ENCODE results near the gene RPS14. TPM values are rescaled to one million over a fixed set of nuclear protein-coding genes. Genes with fewer than 3 reads are reported as not detected.

Gene RPS14
- total RNA-seq (5,452 TPM), polyA plus RNA-seq (ENCODE audit: insufficient read depth in 1 of 8, insufficient read length in 8 of 8, low replicate concordance in 1 of 8) (1,000 to 10,000 TPM; 2,422 to 3,180 (median 2,849) TPM)
- long read RNA-seq, donor 1, transcript RPS14-205 (3 exons, 3,119 nt), result minor isoform, 82 of 1,375 reads
- long read RNA-seq, donor 1, transcript RPS14-203 (5 exons, 569 nt), result major isoform, 1,077 of 1,375 reads
- long read RNA-seq, donor 1, partial matches to known transcripts, result 167 of 1,375 reads
- long read RNA-seq, donor 1, other reads (novel, unspliced or antisense), result 42 of 1,375 reads
- long read RNA-seq, donor 2, transcript RPS14-203 (5 exons, 569 nt), result major isoform, 274 of 351 reads
- long read RNA-seq, donor 2, transcript RPS14-205 (3 exons, 3,119 nt), result minor isoform, 16 of 351 reads
- long read RNA-seq, donor 2, partial matches to known transcripts, result 45 of 351 reads
- long read RNA-seq, donor 2, other reads (novel, unspliced or antisense), result 15 of 351 reads
- long read RNA-seq, donor 3, transcript RPS14-205 (3 exons, 3,119 nt), result minor isoform, 117 of 2,413 reads
- long read RNA-seq, donor 3, transcript RPS14-201 (5 exons, 712 nt), result minor isoform, 7 of 2,413 reads
- long read RNA-seq, donor 3, transcript RPS14-203 (5 exons, 569 nt), result major isoform, 1,956 of 2,413 reads
- long read RNA-seq, donor 3, partial matches to known transcripts, result 230 of 2,413 reads
- long read RNA-seq, donor 3, other reads (novel, unspliced or antisense), result 103 of 2,413 reads
- long read RNA-seq, donor 4, transcript RPS14-201 (5 exons, 712 nt), result minor isoform, 7 of 1,812 reads
- long read RNA-seq, donor 4, transcript RPS14-203 (5 exons, 569 nt), result major isoform, 1,329 of 1,812 reads
- long read RNA-seq, donor 4, transcript RPS14-205 (3 exons, 3,119 nt), result minor isoform, 186 of 1,812 reads
- long read RNA-seq, donor 4, partial matches to known transcripts, result 241 of 1,812 reads
- long read RNA-seq, donor 4, other reads (novel, unspliced or antisense), result 43 of 1,812 reads
- long read RNA-seq, donor 5, transcript RPS14-203 (5 exons, 569 nt), result major isoform, 3,632 of 4,974 reads
- long read RNA-seq, donor 5, transcript RPS14-206 (2 exons, 398 nt), result minor isoform, 19 of 4,974 reads
- long read RNA-seq, donor 5, transcript RPS14-205 (3 exons, 3,119 nt), result minor isoform, 407 of 4,974 reads
- long read RNA-seq, donor 5, transcript RPS14-201 (5 exons, 712 nt), result minor isoform, 10 of 4,974 reads
- long read RNA-seq, donor 5, partial matches to known transcripts, result 745 of 4,974 reads
- long read RNA-seq, donor 5, other reads (novel, unspliced or antisense), result 156 of 4,974 reads
- long read RNA-seq, donor 6, transcript RPS14-205 (3 exons, 3,119 nt), result minor isoform, 441 of 6,908 reads
- long read RNA-seq, donor 6, transcript RPS14-201 (5 exons, 712 nt), result minor isoform, 13 of 6,908 reads
- long read RNA-seq, donor 6, transcript RPS14-203 (5 exons, 569 nt), result major isoform, 5,332 of 6,908 reads
- long read RNA-seq, donor 6, transcript RPS14-206 (2 exons, 398 nt), result minor isoform, 21 of 6,908 reads
- long read RNA-seq, donor 6, partial matches to known transcripts, result 887 of 6,908 reads
- long read RNA-seq, donor 6, other reads (novel, unspliced or antisense), result 211 of 6,908 reads
- long read RNA-seq, donor 7, transcript RPS14-203 (5 exons, 569 nt), result major isoform, 3,059 of 4,277 reads
- long read RNA-seq, donor 7, transcript RPS14-201 (5 exons, 712 nt), result minor isoform, 11 of 4,277 reads
- long read RNA-seq, donor 7, transcript RPS14-205 (3 exons, 3,119 nt), result minor isoform, 434 of 4,277 reads
- long read RNA-seq, donor 7, transcript RPS14-206 (2 exons, 398 nt), result minor isoform, 7 of 4,277 reads
- long read RNA-seq, donor 7, partial matches to known transcripts, result 540 of 4,277 reads
- long read RNA-seq, donor 7, other reads (novel, unspliced or antisense), result 221 of 4,277 reads
- long read RNA-seq, donor 8, transcript RPS14-205 (3 exons, 3,119 nt), result minor isoform, 148 of 2,275 reads
- long read RNA-seq, donor 8, transcript RPS14-203 (5 exons, 569 nt), result major isoform, 1,620 of 2,275 reads
- long read RNA-seq, donor 8, transcript RPS14-206 (2 exons, 398 nt), result minor isoform, 7 of 2,275 reads
- long read RNA-seq, donor 8, partial matches to known transcripts, result 375 of 2,275 reads
- long read RNA-seq, donor 8, other reads (novel, unspliced or antisense), result 119 of 2,275 reads
- long read RNA-seq, donor 9, transcript RPS14-201 (5 exons, 712 nt), result minor isoform, 7 of 2,774 reads
- long read RNA-seq, donor 9, transcript RPS14-205 (3 exons, 3,119 nt), result minor isoform, 315 of 2,774 reads
- long read RNA-seq, donor 9, transcript RPS14-203 (5 exons, 569 nt), result major isoform, 2,044 of 2,774 reads
- long read RNA-seq, donor 9, partial matches to known transcripts, result 327 of 2,774 reads
- long read RNA-seq, donor 9, other reads (novel, unspliced or antisense), result 76 of 2,774 reads
- long read RNA-seq, donor 10, transcript RPS14-201 (5 exons, 712 nt), result minor isoform, 8 of 3,979 reads
- long read RNA-seq, donor 10, transcript RPS14-202 (5 exons, 2,314 nt), result minor isoform, 7 of 3,979 reads
- long read RNA-seq, donor 10, transcript RPS14-203 (5 exons, 569 nt), result major isoform, 2,974 of 3,979 reads
- long read RNA-seq, donor 10, transcript RPS14-205 (3 exons, 3,119 nt), result minor isoform, 212 of 3,979 reads
- long read RNA-seq, donor 10, partial matches to known transcripts, result 585 of 3,979 reads
- long read RNA-seq, donor 10, other reads (novel, unspliced or antisense), result 191 of 3,979 reads
- long read RNA-seq, donor 11, transcript RPS14-206 (2 exons, 398 nt), result minor isoform, 5 of 3,147 reads
- long read RNA-seq, donor 11, transcript RPS14-203 (5 exons, 569 nt), result major isoform, 2,465 of 3,147 reads
- long read RNA-seq, donor 11, transcript RPS14-205 (3 exons, 3,119 nt), result minor isoform, 206 of 3,147 reads
- long read RNA-seq, donor 11, transcript RPS14-201 (5 exons, 712 nt), result minor isoform, 5 of 3,147 reads
- long read RNA-seq, donor 11, partial matches to known transcripts, result 337 of 3,147 reads
- long read RNA-seq, donor 11, other reads (novel, unspliced or antisense), result 127 of 3,147 reads

GRCh38 chr5:150449517-150450339 is at the start of gene RPS14:
Gene RPS14, minus strand, starts transcription at chr5:150449739. Its CDS starts 2,006 bp downstream, at chr5:150447733.
- Histone ChIP-seq H3K4me3 (ENCODE audit: low read length) (peak within 1 kb of the TSS; percentile 98), H3K9me3 (replicated peaks; ENCODE audit: control insufficient read depth, low read depth, low read length) (peaks cover 5% of the 10 kb centered on the region), H3K27me3 (ENCODE audit: control insufficient read depth, insufficient read depth, low read length) (no peaks in the 10 kb centered on the region), H3K27ac (ENCODE audit: low read length) (peak within 1 kb of the TSS; percentile 98), H3K36me3 (ENCODE audit: control insufficient read depth, insufficient read depth, low read length) (peaks cover 36% of the 10 kb centered on the region), H3K4me1 (ENCODE audit: control insufficient read depth, insufficient read depth, low read length) (peaks cover 15% of the 10 kb centered on the region)
- DNase-seq, result peak; percentile 98
- WGBS (ENCODE audit: insufficient coverage), result 0% methylated on average over 24 of the region's 58 CpGs

- no peak overlapping the region for H3K4me3 ChIP-seq (ENCODE audit: low read length)
- H3K27ac ChIP-seq (ENCODE audit: low read length), result no peak overlapping the region
- H3K27me3 ChIP-seq (ENCODE audit: control insufficient read depth, insufficient read depth, low read length), result no peaks in the 10 kb centered on the region
- peaks cover 27% of the 10 kb centered on the region for H3K36me3 ChIP-seq (ENCODE audit: control insufficient read depth, insufficient read depth, low read length)
- no peaks in the 10 kb centered on the region for H3K9me3 ChIP-seq (replicated peaks; ENCODE audit: control insufficient read depth, low read depth, low read length)
- H3K4me1 ChIP-seq (ENCODE audit: control insufficient read depth, insufficient read depth, low read length), result peaks cover 63% of the 10 kb centered on the region
- DNase-seq, result no peak
Observed at GRCh38 chr5:150498971-150499370, 49.4 kb upstream of the RPS14 start.

- peaks cover 29% of the 10 kb centered on the region for H3K36me3 ChIP-seq (ENCODE audit: control insufficient read depth, insufficient read depth, low read length)
- 34% methylated on average over 5 of the region's 6 CpGs for WGBS (ENCODE audit: insufficient coverage)
- H3K27ac ChIP-seq (ENCODE audit: low read length), result no peak overlapping the region
- H3K4me1 ChIP-seq (ENCODE audit: control insufficient read depth, insufficient read depth, low read length), result peaks cover 59% of the 10 kb centered on the region
- H3K9me3 ChIP-seq (replicated peaks; ENCODE audit: control insufficient read depth, low read depth, low read length), result no peaks in the 10 kb centered on the region
- DNase-seq, result no peak
- no peaks in the 10 kb centered on the region for H3K27me3 ChIP-seq (ENCODE audit: control insufficient read depth, insufficient read depth, low read length)
- H3K4me3 ChIP-seq (ENCODE audit: low read length), result no peak overlapping the region
Observed at GRCh38 chr5:150498501-150498900, 49.0 kb upstream of the RPS14 start.

GRCh38 chr5:150497989-150498317 is 48.4 kb upstream of the RPS14 start:
- Histone ChIP-seq H3K27ac (ENCODE audit: low read length) (peak overlapping the region; percentile 31), H3K4me1 (ENCODE audit: control insufficient read depth, insufficient read depth, low read length) (peaks cover 56% of the 10 kb centered on the region), H3K36me3 (ENCODE audit: control insufficient read depth, insufficient read depth, low read length) (peaks cover 31% of the 10 kb centered on the region), H3K27me3 (ENCODE audit: control insufficient read depth, insufficient read depth, low read length) (no peaks in the 10 kb centered on the region), H3K4me3 (ENCODE audit: low read length) (no peak overlapping the region), H3K9me3 (replicated peaks; ENCODE audit: control insufficient read depth, low read depth, low read length) (no peaks in the 10 kb centered on the region)
- DNase-seq, result no peak
- WGBS (ENCODE audit: insufficient coverage), result 93% methylated on average over 3 of the region's 5 CpGs

GRCh38 chr5:150497274-150497988 is 47.9 kb upstream of the RPS14 start:
- peak; percentile 43 for DNase-seq
- H3K27ac ChIP-seq (ENCODE audit: low read length), result peak overlapping the region; percentile 31
- H3K9me3 ChIP-seq (replicated peaks; ENCODE audit: control insufficient read depth, low read depth, low read length), result no peaks in the 10 kb centered on the region
- no peak overlapping the region for H3K4me3 ChIP-seq (ENCODE audit: low read length)
- H3K36me3 ChIP-seq (ENCODE audit: control insufficient read depth, insufficient read depth, low read length), result peaks cover 32% of the 10 kb centered on the region
- WGBS (ENCODE audit: insufficient coverage), result 58% methylated on average over 8 of the region's 14 CpGs
- H3K4me1 ChIP-seq (ENCODE audit: control insufficient read depth, insufficient read depth, low read length), result peaks cover 56% of the 10 kb centered on the region
- no peaks in the 10 kb centered on the region for H3K27me3 ChIP-seq (ENCODE audit: control insufficient read depth, insufficient read depth, low read length)

- WGBS (ENCODE audit: insufficient coverage), result no CpG with 5 or more reads among the region's 4 CpGs
- H3K4me1 ChIP-seq (ENCODE audit: control insufficient read depth, insufficient read depth, low read length), result peaks cover 56% of the 10 kb centered on the region
- DNase-seq, result no peak
- H3K27me3 ChIP-seq (ENCODE audit: control insufficient read depth, insufficient read depth, low read length), result no peaks in the 10 kb centered on the region
- H3K36me3 ChIP-seq (ENCODE audit: control insufficient read depth, insufficient read depth, low read length), result peaks cover 34% of the 10 kb centered on the region
- H3K27ac ChIP-seq (ENCODE audit: low read length), result no peak overlapping the region
- H3K4me3 ChIP-seq (ENCODE audit: low read length), result no peak overlapping the region
- H3K9me3 ChIP-seq (replicated peaks; ENCODE audit: control insufficient read depth, low read depth, low read length), result no peaks in the 10 kb centered on the region
Observed at GRCh38 chr5:150496534-150496933, 47.0 kb upstream of the RPS14 start.

- Histone ChIP-seq H3K9me3 (replicated peaks; ENCODE audit: control insufficient read depth, low read depth, low read length) (no peaks in the 10 kb centered on the region), H3K36me3 (ENCODE audit: control insufficient read depth, insufficient read depth, low read length) (peaks cover 30% of the 10 kb centered on the region), H3K27me3 (ENCODE audit: control insufficient read depth, insufficient read depth, low read length) (no peaks in the 10 kb centered on the region), H3K4me1 (ENCODE audit: control insufficient read depth, insufficient read depth, low read length) (peaks cover 54% of the 10 kb centered on the region), H3K4me3 (ENCODE audit: low read length) (no peak overlapping the region), H3K27ac (ENCODE audit: low read length) (no peak overlapping the region)
- 100% methylated on average over 1 of the region's 3 CpGs for WGBS (ENCODE audit: insufficient coverage)
- no peak for DNase-seq
Observed at GRCh38 chr5:150496098-150496497, 46.6 kb upstream of the RPS14 start.

Measured in muscle of leg (tissue), 16 donors.